Measurements from ENCODE around the gene HVCN1.
"Not testable (repeated sequence)": the region's sequence is repeated elsewhere in the genome, so short reads cannot be mapped to it uniquely, and the experiment has no call there.

HVCN1 gene

GRCh38 chr12:110688446-110689280 lies at the start of gene HVCN1:
HVCN1 (minus strand) TSS chr12:110689115; CDS start chr12:110683245, 5,870 bp downstream.
- DNase-seq (ENCODE audit: low spot score), result no peak

- DNase-seq (ENCODE audit: low spot score), result no peak
Observed at GRCh38 chr12:110737532-110737931, 48.6 kb upstream of the HVCN1 start.

- DNase-seq (ENCODE audit: low spot score), result not testable (repeated sequence)
Observed at GRCh38 chr12:110737016-110737415, 48.1 kb upstream of the HVCN1 start.

DNA sequence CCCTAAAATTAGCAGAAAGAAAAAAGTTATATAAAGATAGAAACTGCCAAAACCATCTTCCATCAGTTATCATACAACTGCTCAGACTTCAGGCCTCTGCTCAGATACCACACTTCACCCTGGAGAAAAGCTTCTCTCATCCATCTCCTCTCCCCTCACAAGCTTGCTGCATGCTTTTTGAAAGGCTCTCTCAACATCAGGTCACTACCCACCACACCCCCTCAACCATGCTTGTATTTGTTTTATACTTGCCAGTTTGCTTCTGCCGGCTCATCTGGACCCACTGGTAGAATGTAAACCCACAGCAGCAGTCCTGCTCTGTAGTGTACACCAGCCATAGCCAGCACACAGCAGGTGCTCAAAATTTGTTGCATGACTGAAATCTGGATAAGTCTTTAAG lies 45.0 kb upstream of the HVCN1 start:
- DNase-seq (ENCODE audit: low spot score), result no peak

GRCh38 chr12:110733089-110733715 lies 44.3 kb upstream of the HVCN1 start:
- DNase-seq (ENCODE audit: low spot score), result no peak

GRCh38 chr12:110732572-110732971 lies 43.7 kb upstream of the HVCN1 start:
- no peak for DNase-seq (ENCODE audit: low spot score)

GRCh38 chr12:110731479-110731878 lies 42.6 kb upstream of the HVCN1 start:
- no peak for DNase-seq (ENCODE audit: low spot score)

- DNase-seq (ENCODE audit: low spot score), result no peak
Observed at GRCh38 chr12:110728628-110729027, 39.7 kb upstream of the HVCN1 start.

DNA sequence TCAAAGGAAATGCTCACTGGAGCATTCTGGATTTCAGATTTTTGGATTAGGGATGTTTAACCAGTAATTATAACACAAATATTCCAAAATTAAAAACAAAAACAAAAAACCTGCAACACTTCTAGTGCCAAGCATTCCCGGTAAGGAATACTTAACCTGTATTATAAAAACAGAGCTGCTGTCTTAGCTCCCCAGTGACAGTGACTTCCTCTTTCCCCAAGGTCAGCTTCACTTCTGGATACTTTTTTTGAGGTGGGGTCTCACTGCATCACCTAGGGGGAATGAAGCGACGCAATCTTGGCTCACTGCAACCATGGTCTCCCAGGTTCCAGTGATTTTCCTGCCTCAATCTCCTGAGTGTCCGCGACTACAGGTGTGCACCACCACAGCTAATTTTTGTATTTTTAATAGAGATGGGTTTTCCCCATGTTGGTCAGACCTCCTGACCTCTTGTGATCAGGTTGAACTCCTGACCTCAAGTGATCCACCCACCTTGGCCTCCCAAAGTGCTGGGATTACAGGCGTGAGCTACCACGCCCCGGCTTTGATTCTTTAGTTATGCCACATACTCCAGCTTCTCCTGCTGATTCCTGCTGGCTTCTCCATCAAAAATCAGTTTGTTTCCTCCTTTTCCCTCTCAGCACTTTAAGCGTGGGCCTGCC lies 37.9 kb upstream of the HVCN1 start:
- no peak for DNase-seq (ENCODE audit: low spot score)

DNA sequence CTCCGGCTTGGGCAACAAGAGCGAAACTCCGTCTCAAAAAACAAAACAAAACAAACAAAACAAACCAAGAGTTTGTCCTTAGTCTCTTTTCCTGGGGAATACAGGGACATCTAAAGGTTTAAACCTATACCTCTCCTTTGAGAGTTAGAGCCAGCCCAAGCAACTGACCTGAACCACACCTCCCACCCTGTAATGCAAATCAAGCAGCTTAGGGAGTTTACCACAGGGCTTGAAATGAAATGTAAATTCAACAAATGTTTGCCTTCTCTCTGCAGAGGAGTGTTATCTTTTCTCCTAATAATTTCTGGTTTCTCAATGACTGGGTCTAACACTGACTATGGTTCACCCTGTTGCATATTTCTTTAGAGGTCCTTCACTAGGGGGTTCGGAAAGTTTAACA lies 37.1 kb upstream of the HVCN1 start:
- DNase-seq (ENCODE audit: low spot score), result no peak

DNA sequence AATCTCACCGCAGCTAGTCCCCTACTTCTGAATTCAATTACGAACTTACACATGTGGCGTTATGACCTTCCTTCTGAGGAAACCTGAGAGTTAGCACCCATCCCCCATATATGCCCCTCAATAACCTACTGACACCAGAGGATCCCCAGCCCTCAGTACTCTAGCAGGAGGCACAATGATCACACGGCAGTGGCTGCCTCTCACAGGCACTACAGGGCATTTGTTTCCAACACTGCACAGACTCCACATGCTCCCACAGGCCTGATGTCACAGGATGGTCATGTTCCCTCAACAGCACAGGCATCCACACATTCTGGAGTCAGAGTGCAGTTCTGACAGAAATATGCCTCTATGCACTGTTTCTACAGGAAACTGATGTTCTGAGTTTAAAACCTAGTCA lies 36.4 kb upstream of the HVCN1 start:
- DNase-seq (ENCODE audit: low spot score), result no peak

DNA sequence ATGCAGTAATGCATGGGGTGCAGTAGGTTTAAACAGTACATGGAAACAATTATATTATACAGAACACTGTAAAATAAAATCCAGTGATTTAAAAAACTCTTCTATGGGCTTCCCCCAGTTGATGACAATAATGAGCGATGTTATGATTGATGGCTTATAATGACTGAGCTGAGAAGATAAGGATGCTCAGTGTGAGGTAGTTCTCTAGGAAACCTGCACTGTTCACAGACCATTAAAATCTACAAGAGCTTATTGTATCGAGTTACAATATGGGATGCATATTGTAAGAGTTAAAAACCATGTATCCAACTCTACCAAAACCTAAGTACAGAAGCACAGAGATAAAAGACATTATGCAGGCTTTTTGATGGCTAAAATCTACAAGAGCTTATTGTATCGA lies 34.0 kb upstream of the HVCN1 start:
- DNase-seq (ENCODE audit: low spot score), result not testable (repeated sequence)

DNA sequence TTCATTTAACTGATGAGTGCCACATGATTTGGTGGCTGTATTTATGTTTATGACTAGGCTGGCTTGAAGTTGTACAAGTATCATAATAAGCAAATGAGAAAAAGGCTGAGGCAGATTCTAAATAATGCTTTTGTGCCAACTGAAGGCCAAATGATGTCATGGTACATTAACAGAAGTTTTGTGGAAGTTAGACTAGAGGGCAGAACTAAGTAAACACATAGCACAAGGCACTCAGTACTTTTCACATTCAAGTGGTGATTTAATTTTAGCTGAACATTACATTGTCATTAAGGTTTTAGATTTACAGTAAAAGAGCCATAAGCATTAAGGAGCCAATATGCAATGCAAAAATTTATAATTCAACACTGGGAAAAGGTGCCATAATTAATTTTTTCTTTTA lies 32.7 kb upstream of the HVCN1 start:
- DNase-seq (ENCODE audit: low spot score), result no peak

DNA sequence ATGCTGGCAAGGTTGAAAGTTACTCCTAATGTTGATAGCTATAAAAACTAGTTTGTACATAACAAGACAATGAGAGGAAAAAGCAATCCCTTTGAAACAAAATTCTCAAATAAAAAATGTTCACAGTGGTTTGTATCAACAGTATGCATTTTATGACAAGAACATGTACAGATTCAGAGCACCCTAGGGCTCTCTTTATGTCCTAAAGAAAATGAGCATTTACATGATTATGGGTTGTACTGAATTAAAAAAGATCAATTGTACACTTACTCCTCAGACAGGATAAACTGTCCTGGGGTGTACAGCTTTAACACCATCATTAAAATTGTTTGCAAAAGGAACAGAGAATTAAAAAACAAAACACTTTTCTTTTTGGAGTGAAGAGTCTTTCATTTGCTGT lies 31.6 kb upstream of the HVCN1 start:
- no peak for DNase-seq (ENCODE audit: low spot score)

DNA sequence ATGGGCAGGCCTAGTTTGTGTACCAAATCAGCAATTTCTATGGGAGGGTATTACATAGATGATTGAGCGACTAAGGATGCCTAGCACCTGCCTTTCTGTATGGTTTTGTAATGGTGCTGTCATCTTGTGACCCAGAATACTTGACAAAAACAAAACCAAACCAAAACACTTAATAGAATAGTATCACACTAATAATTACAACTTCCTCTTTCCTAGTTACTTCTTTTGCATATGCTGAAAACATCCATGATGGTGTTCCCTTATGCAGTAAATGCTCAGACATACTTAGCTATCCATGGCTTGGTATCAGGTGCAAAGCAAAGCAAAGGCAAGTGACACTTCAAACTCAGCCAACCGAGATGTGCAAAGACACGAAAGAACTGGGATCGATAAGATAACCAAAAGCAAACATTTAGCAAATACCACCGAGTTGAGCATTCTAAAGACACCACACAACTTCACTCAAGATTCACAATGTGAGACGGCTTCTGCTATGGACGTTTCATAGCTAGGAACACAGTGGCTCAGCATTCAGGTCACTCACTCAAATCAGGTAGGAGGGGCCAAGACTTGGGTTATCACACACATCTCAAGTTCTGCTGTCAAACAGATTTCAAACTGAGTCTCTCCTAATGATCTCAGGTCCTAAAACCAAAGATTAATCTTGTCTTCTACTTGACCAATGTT lies 29.4 kb upstream of the HVCN1 start:
- DNase-seq (ENCODE audit: low spot score), result no peak

- no peak for DNase-seq (ENCODE audit: low spot score)
Observed at GRCh38 chr12:110717037-110717436, 28.1 kb upstream of the HVCN1 start.

DNA sequence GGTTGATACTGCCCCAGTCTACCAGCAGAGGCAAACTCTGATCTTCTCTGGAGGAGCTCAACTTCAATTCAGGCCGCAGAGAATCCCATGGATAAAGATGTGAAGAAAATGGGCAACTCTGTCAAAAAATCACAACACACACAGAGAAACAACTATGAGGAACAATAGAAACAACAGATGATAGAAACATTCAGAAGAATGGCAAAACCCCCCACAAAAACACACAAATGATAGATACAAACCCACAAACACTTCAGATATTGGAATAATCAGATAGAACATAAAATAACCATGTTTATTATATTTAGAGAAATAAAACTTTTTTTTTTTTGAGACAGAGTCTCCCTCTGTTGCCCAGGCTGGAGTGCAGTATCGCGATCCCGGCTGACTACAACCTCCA lies 20.0 kb upstream of the HVCN1 start:
- DNase-seq (ENCODE audit: low spot score), result no peak

- no peak for DNase-seq (ENCODE audit: low spot score)
Observed at GRCh38 chr12:110705309-110705708, 16.4 kb upstream of the HVCN1 start.

DNA sequence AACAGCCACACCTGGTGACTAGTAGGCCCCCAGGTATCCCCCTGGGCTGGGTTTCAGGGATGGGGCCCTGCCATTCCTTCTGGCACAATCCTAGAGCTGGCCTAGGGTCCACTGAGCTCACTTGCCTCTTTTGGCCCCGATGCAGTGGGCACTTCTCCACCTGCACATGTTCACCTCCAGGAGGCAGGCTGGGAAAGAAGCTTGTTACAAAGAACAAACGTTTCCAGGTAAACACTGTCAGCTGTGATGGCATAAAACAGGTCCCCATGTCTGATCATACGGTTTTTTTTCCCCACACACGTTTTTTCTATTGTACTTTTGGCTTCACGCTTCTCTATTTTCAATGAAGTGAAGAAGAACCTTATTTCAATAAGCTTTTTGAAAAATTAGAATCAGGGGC lies 15.8 kb upstream of the HVCN1 start:
- DNase-seq (ENCODE audit: low spot score), result no peak

GRCh38 chr12:110704231-110704630 lies 15.3 kb upstream of the HVCN1 start:
- no peak for DNase-seq (ENCODE audit: low spot score)

DNA sequence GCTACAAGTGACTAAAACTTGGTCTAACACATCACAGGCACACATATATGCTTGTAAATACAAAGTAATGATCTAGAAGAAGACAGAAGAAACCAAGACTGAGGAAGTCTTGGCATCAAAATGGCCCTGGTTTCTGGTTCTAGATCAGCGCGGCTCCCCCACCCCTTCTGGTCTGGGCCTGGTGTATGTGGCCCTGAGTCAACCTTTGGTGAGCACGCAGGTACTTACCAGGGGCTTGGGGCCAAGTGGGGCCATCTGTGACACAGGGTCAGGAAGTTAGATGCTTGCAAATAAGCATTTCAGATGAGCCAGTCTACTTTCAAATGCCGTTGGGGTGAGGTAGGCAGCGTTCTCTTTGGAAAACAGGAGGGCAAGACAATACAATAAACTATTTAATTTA lies 13.2 kb upstream of the HVCN1 start:
- no peak for DNase-seq (ENCODE audit: low spot score)

- no peak for DNase-seq (ENCODE audit: low spot score)
Observed at GRCh38 chr12:110699591-110700445, 10.9 kb upstream of the HVCN1 start.

Data from ecto neural progenitor cell (in vitro differentiated cells).